H9 (cell line): ENCODE measurements around the gene TXNL4A. TPM values are rescaled to one million over a fixed set of nuclear protein-coding genes. Genes with fewer than 3 reads are reported as not detected.

ENCODE experiments used
- DNase-seq: peaks from one replicate; pipeline ENCODE4 v3.0.0-alpha.2; 2017
- H2AFZ ChIP-seq: one replicate; pipeline ENCODE4 v1.6.1; 2013; ENCODE audit warnings: mild to moderate bottlenecking, low read length, control low read depth, moderate library complexity
- H2AK5ac ChIP-seq: 2 replicates; pipeline ENCODE4 v1.6.1; 2013; ENCODE audit warnings: low read length, control low read depth, mixed read lengths; ENCODE audit not compliant: insufficient read length
- H2BK120ac ChIP-seq: one replicate; pipeline ENCODE4 v1.6.1; 2013; ENCODE audit warnings: low read depth, mild to moderate bottlenecking, low read length, control low read depth, inconsistent platforms; ENCODE audit not compliant: poor library complexity, severe bottlenecking
- H2BK12ac ChIP-seq: 2 replicates; pipeline ENCODE4 v1.6.1; 2013; ENCODE audit warnings: low read length, control low read depth, mixed read lengths, low read depth; ENCODE audit not compliant: insufficient read length
- H2BK15ac ChIP-seq: 2 replicates; pipeline ENCODE4 v1.6.1; 2013; ENCODE audit warnings: low read depth, low read length, control low read depth
- H2BK20ac ChIP-seq: one replicate; pipeline ENCODE4 v1.6.1; 2013; ENCODE audit warnings: low read depth, mild to moderate bottlenecking, low read length, control low read depth, inconsistent platforms; ENCODE audit not compliant: poor library complexity, severe bottlenecking
- H2BK5ac ChIP-seq: 2 replicates; pipeline ENCODE4 v1.6.1; 2013; ENCODE audit warnings: low read length, control low read depth, mixed read lengths; ENCODE audit not compliant: insufficient read length
- H3K14ac ChIP-seq: 2 replicates; pipeline ENCODE4 v1.6.1; 2013; ENCODE audit warnings: low read length, control low read depth; ENCODE audit not compliant: insufficient read depth
- H3K18ac ChIP-seq: 2 replicates; pipeline ENCODE4 v1.6.1; 2013; ENCODE audit warnings: low read depth, mild to moderate bottlenecking, mixed read lengths, low read length, control low read depth; ENCODE audit not compliant: insufficient read length
- H3K23ac ChIP-seq: 2 replicates; pipeline ENCODE4 v1.6.1; 2013; ENCODE audit warnings: low read length, control low read depth, mixed read lengths, low read depth; ENCODE audit not compliant: insufficient read length
- H3K23me2 ChIP-seq: 2 replicates; pipeline ENCODE4 v1.6.1; 2013; ENCODE audit warnings: low read depth, mild to moderate bottlenecking, mixed read lengths, low read length, control low read depth; ENCODE audit not compliant: insufficient read length, poor library complexity, severe bottlenecking
- H3K27ac ChIP-seq: 2 replicates; pipeline ENCODE4 v1.5.1; 2013; ENCODE audit warnings: low read length, control low read depth, mixed read lengths, low read depth; ENCODE audit not compliant: insufficient read length
- H3K27me3 ChIP-seq: 2 replicates; pipeline ENCODE4 v1.6.1; 2013; ENCODE audit warnings: low read length, control low read depth, inconsistent platforms; ENCODE audit not compliant: insufficient read depth
- H3K4ac ChIP-seq: 2 replicates; pipeline ENCODE4 v1.6.1; 2013; ENCODE audit warnings: low read depth, mild to moderate bottlenecking, control low read depth, inconsistent platforms, low read length, moderate library complexity
- H3K4me1 ChIP-seq: 2 replicates; pipeline ENCODE4 v1.6.1; 2013; ENCODE audit warnings: low read length, control low read depth, inconsistent platforms; ENCODE audit not compliant: insufficient read depth
- H3K4me2 ChIP-seq: 2 replicates; pipeline ENCODE4 v1.6.1; 2013; ENCODE audit warnings: low read length, control low read depth, mixed read lengths; ENCODE audit not compliant: insufficient read length, insufficient read depth
- H3K56ac ChIP-seq: 2 replicates; pipeline ENCODE4 v1.6.1; 2013; ENCODE audit warnings: low read depth, mild to moderate bottlenecking, mixed read lengths, low read length, control low read depth; ENCODE audit not compliant: insufficient read length
- H3K79me1 ChIP-seq: 2 replicates; pipeline ENCODE4 v1.6.1; 2013; ENCODE audit warnings: low read depth, mild to moderate bottlenecking, moderate library complexity, low read length, control low read depth, inconsistent platforms; ENCODE audit not compliant: insufficient read depth, poor library complexity, severe bottlenecking
- H3K79me2 ChIP-seq: 2 replicates; pipeline ENCODE4 v1.6.1; 2013; ENCODE audit warnings: low read length, control low read depth, inconsistent platforms; ENCODE audit not compliant: insufficient read depth
- H3K9ac ChIP-seq: 2 replicates; pipeline ENCODE4 v1.6.1; 2013; ENCODE audit warnings: low read length, control low read depth, mixed read lengths; ENCODE audit not compliant: insufficient read length; ENCODE audit errors: extremely low read depth
- H3K9me3 ChIP-seq: one replicate; pipeline ENCODE4 v1.6.1; 2013; ENCODE audit warnings: low read depth, low read length, inconsistent platforms; ENCODE audit not compliant: control insufficient read depth
- H3T11ph ChIP-seq: one replicate; pipeline ENCODE4 v1.6.1; 2013; ENCODE audit warnings: mild to moderate bottlenecking, low read length, control low read depth, inconsistent platforms
- H4K20me1 ChIP-seq: one replicate; pipeline ENCODE4 v1.6.1; 2013; ENCODE audit not compliant: control insufficient read depth, insufficient read length, insufficient read depth
- H4K5ac ChIP-seq: 2 replicates; pipeline ENCODE4 v1.6.1; 2013; ENCODE audit warnings: low read depth, mild to moderate bottlenecking, mixed read lengths, low read length, control low read depth; ENCODE audit not compliant: insufficient read length
- H4K8ac ChIP-seq: replicated peaks from 2 replicates; pipeline ENCODE4 v1.6.1; 2013; ENCODE audit warnings: low read length, control low read depth, mixed read lengths, low read depth; ENCODE audit not compliant: insufficient read length
- H4K91ac ChIP-seq: 2 replicates; pipeline ENCODE4 v1.6.1; 2013; ENCODE audit warnings: low read depth, mild to moderate bottlenecking, moderate library complexity, mixed read lengths, low read length, control low read depth; ENCODE audit not compliant: insufficient read length
- H3K27ac Mint-ChIP-seq, 3 experiments: 2 replicates in 2 of 3; 3 replicates in 1 of 3; pipeline ENCODE4 v1.8.0; 2020 to 2021; ENCODE audit warnings: mixed read lengths in 3 of 3, mild to moderate bottlenecking in 1 of 3, moderate library complexity in 1 of 3
- H3K27me3 Mint-ChIP-seq: 2 replicates; pipeline ENCODE4 v1.8.0; 2021; ENCODE audit warnings: low read depth, mild to moderate bottlenecking, moderate library complexity, mixed read lengths
- H3K36me3 Mint-ChIP-seq, 3 experiments: 2 replicates in 2 of 3; 3 replicates in 1 of 3; pipeline ENCODE4 v1.8.0; 2020 to 2021; ENCODE audit warnings: low read depth in 3 of 3, mixed read lengths in 3 of 3; ENCODE audit not compliant: insufficient read depth in 1 of 3
- H3K4me1 Mint-ChIP-seq, 2 experiments: 2 replicates each; pipeline ENCODE4 v1.8.0; 2020; ENCODE audit warnings: mixed read lengths in 2 of 2
- H3K4me3 Mint-ChIP-seq, 2 experiments: 2 replicates in 1 of 2; 3 replicates in 1 of 2; pipeline ENCODE4 v1.8.0; 2020 to 2021; ENCODE audit warnings: mild to moderate bottlenecking in 2 of 2, mixed read lengths in 2 of 2, moderate library complexity in 1 of 2
- H3K9me3 Mint-ChIP-seq, 2 experiments: 2 replicates in 1 of 2; 3 replicates in 1 of 2; pipeline ENCODE4 v1.8.0; 2020; ENCODE audit warnings: mild to moderate bottlenecking in 2 of 2, mixed read lengths in 2 of 2, moderate library complexity in 1 of 2
- CTCF ChIP-seq: fragments of 200-600 bp; sonication (generic); conservative IDR thresholded peaks from 3 replicates; pipeline ENCODE4 v1.8.0; 2021; ENCODE audit warnings: antibody characterized with exemption, mild to moderate bottlenecking
- WGBS: extraction: QIAGEN DNeasy Blood & Tissue Kit; methylation state at CpG from one replicate; pipeline ENCODE4 v1.1.7; 2013; ENCODE audit warnings: missing lambda C conversion rate, low lambda C conversion rate, mixed read lengths; ENCODE audit not compliant: insufficient read length; ENCODE audit errors: extremely low coverage; 5-methylcytosine and 5-hydroxymethylcytosine counted together
- total RNA-seq: library from RNA; stranded (reverse); gene quantifications from 2 replicates; pipeline ENCODE4 v1.2.1, GENCODE V29; 2021

Gene TXNL4A
- total RNA-seq, 1 experiment from 2014 or later, result 163 TPM

- H3K4me1 ChIP-seq, result no peaks in the 10 kb centered on the region
- no peak overlapping the region for H4K5ac ChIP-seq
- H3T11ph ChIP-seq, result no peak overlapping the region
- no peaks in the 10 kb centered on the region for H3K27me3 ChIP-seq
- DNase-seq, result no peak
- H3K4me3 Mint-ChIP-seq, result no peak overlapping the region
- H2BK5ac ChIP-seq, result no peak overlapping the region
- no peak overlapping the region for H3K9ac ChIP-seq
- H3K27ac Mint-ChIP-seq, result no peak overlapping the region
- no peaks in the 10 kb centered on the region for H3K4me1 Mint-ChIP-seq
- no peaks in the 10 kb centered on the region for H3K27me3 Mint-ChIP-seq
- H3K56ac ChIP-seq, result no peak overlapping the region
- no peak overlapping the region for H4K8ac ChIP-seq
- H3K23ac ChIP-seq, result no peak overlapping the region
- no peaks in the 10 kb centered on the region for H4K20me1 ChIP-seq
- no peak overlapping the region for H2BK20ac ChIP-seq
- no peak for TF ChIP-seq CTCF
- H3K9me3 Mint-ChIP-seq, result no peaks in the 10 kb centered on the region
- no peaks in the 10 kb centered on the region for H3K9me3 ChIP-seq
- H2AK5ac ChIP-seq, result no peak overlapping the region
- H3K36me3 Mint-ChIP-seq, result peaks cover 27 to 72% (median 59%) of the 10 kb centered on the region in 3 experiments
- WGBS, result no CpG with 5 or more reads among the region's 3 CpGs
- no peak overlapping the region for H3K27ac ChIP-seq
- no peak overlapping the region for H2BK120ac ChIP-seq
- no peaks in the 10 kb centered on the region for H3K23me2 ChIP-seq
- H3K14ac ChIP-seq, result no peak overlapping the region
- peaks cover 13% of the 10 kb centered on the region; the same call in 1 of the 2 replicates for H3K79me2 ChIP-seq
- H2BK15ac ChIP-seq, result no peak overlapping the region
- H2AFZ ChIP-seq, result no peak overlapping the region
- no peak overlapping the region for H4K91ac ChIP-seq
- H3K4ac ChIP-seq, result no peak overlapping the region
- no peak overlapping the region for H3K4me2 ChIP-seq
- H2BK12ac ChIP-seq, result no peak overlapping the region
- peaks cover 11% of the 10 kb centered on the region for H3K79me1 ChIP-seq
- H3K18ac ChIP-seq, result no peak overlapping the region
Measured at GRCh38 chr18:79972720-79973119, 15.6 kb downstream of the TXNL4A start.
